ENCODE data around the gene GSC. TPM values are rescaled to one million over a fixed set of nuclear protein-coding genes. Genes with fewer than 3 reads are reported as not detected.

Gene GSC
- total and polyA plus RNA-seq, 9 donors: 0.71 to 6.2 (median 1.5) TPM

- no peak for DNase-seq
- no peaks in the 10 kb centered on the region for H3K9me3 ChIP-seq (replicated peaks; ENCODE audit: control insufficient read depth, low read depth, low read length)
- peaks cover 31% of the 10 kb centered on the region for H3K4me1 ChIP-seq (ENCODE audit: control insufficient read depth, insufficient read depth, low read length)
- no peak overlapping the region for H3K4me3 ChIP-seq (ENCODE audit: low read length)
- peaks cover 68% of the 10 kb centered on the region for H3K27me3 ChIP-seq (ENCODE audit: control insufficient read depth, insufficient read depth, low read length)
- H3K36me3 ChIP-seq (ENCODE audit: control insufficient read depth, insufficient read depth, low read length): no peaks in the 10 kb centered on the region
- no peak overlapping the region for H3K27ac ChIP-seq (ENCODE audit: low read length)
- 44% methylated on average over 6 of the region's 7 CpGs for WGBS (ENCODE audit: insufficient coverage)
Observed at GRCh38 chr14:94764573-94764972, 5.3 kb downstream of the GSC start.

- no peak for DNase-seq
- Histone ChIP-seq H3K4me3 (ENCODE audit: low read length) (no peak overlapping the region), H3K27me3 (ENCODE audit: control insufficient read depth, insufficient read depth, low read length) (peaks cover 54% of the 10 kb centered on the region), H3K27ac (ENCODE audit: low read length) (no peak overlapping the region), H3K4me1 (ENCODE audit: control insufficient read depth, insufficient read depth, low read length) (peaks cover 15% of the 10 kb centered on the region), H3K9me3 (replicated peaks; ENCODE audit: control insufficient read depth, low read depth, low read length) (no peaks in the 10 kb centered on the region), H3K36me3 (ENCODE audit: control insufficient read depth, insufficient read depth, low read length) (no peaks in the 10 kb centered on the region)
- 86% methylated on average over 2 of the region's 7 CpGs for WGBS (ENCODE audit: insufficient coverage)
Observed at GRCh38 chr14:94762431-94762830, 7.5 kb downstream of the GSC start.

GRCh38 chr14:94761997-94762377 lies 7.9 kb downstream of the GSC start:
- Histone ChIP-seq H3K9me3 (replicated peaks; ENCODE audit: control insufficient read depth, low read depth, low read length) (no peaks in the 10 kb centered on the region), H3K36me3 (ENCODE audit: control insufficient read depth, insufficient read depth, low read length) (no peaks in the 10 kb centered on the region), H3K27me3 (ENCODE audit: control insufficient read depth, insufficient read depth, low read length) (peaks cover 54% of the 10 kb centered on the region), H3K4me3 (ENCODE audit: low read length) (no peak overlapping the region), H3K4me1 (ENCODE audit: control insufficient read depth, insufficient read depth, low read length) (peaks cover 13% of the 10 kb centered on the region), H3K27ac (ENCODE audit: low read length) (peak overlapping the region; percentile 29)
- DNase-seq: no peak
- 43% methylated on average over 9 of the region's 10 CpGs for WGBS (ENCODE audit: insufficient coverage)

- Histone ChIP-seq H3K27me3 (ENCODE audit: control insufficient read depth, insufficient read depth, low read length) (peaks cover 49% of the 10 kb centered on the region), H3K36me3 (ENCODE audit: control insufficient read depth, insufficient read depth, low read length) (no peaks in the 10 kb centered on the region), H3K9me3 (replicated peaks; ENCODE audit: control insufficient read depth, low read depth, low read length) (no peaks in the 10 kb centered on the region), H3K27ac (ENCODE audit: low read length) (peak overlapping the region; percentile 29), H3K4me1 (ENCODE audit: control insufficient read depth, insufficient read depth, low read length) (peaks cover 13% of the 10 kb centered on the region), H3K4me3 (ENCODE audit: low read length) (no peak overlapping the region)
- peak; percentile 90 for DNase-seq
- WGBS (ENCODE audit: insufficient coverage): 39% methylated on average over 6 of the region's 12 CpGs
Observed at GRCh38 chr14:94761348-94761996, 8.4 kb downstream of the GSC start.

- Histone ChIP-seq H3K36me3 (ENCODE audit: control insufficient read depth, insufficient read depth, low read length) (no peaks in the 10 kb centered on the region), H3K4me1 (ENCODE audit: control insufficient read depth, insufficient read depth, low read length) (peaks cover 20% of the 10 kb centered on the region), H3K27me3 (ENCODE audit: control insufficient read depth, insufficient read depth, low read length) (peaks cover 22% of the 10 kb centered on the region), H3K27ac (ENCODE audit: low read length) (no peak overlapping the region), H3K4me3 (ENCODE audit: low read length) (no peak overlapping the region), H3K9me3 (replicated peaks; ENCODE audit: control insufficient read depth, low read depth, low read length) (no peaks in the 10 kb centered on the region)
- no peak for DNase-seq
- WGBS (ENCODE audit: insufficient coverage): 20% methylated on average over 1 of the region's 3 CpGs
Observed at GRCh38 chr14:94756310-94756882, 13.5 kb downstream of the GSC start.

DNA sequence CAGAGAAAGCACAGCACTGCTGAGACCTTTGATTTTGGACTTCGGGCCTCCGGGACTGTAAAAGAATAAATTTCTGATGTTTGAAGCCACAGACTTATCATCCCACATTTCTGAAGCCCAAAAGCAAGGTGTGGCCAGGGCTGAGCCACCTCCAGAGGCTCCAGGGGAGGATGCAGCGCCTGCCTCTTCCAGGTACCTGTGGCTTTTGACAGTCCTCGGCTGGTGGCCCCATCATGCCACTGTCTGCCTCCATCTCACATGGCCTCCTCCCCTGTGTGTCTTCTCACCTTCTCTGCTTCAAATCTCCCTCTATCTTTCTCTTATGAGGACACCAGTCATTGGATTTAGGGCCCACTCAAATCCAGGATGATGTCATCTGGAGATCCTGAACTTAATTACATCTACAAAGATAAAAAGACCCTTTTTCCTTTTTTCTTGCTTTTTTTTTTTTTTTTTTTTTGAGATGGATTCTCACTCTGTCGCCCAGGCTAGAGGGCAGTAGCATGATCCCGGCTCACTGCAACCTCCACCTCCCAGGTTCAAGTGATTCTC lies 15.4 kb downstream of the GSC start:
- WGBS (ENCODE audit: insufficient coverage): 80% methylated on average over 3 of the region's 6 CpGs
- no peak for DNase-seq
- H3K27ac ChIP-seq (ENCODE audit: low read length): no peak overlapping the region
- H3K36me3 ChIP-seq (ENCODE audit: control insufficient read depth, insufficient read depth, low read length): no peaks in the 10 kb centered on the region
- no peak overlapping the region for H3K4me3 ChIP-seq (ENCODE audit: low read length)
- peaks cover 24% of the 10 kb centered on the region for H3K27me3 ChIP-seq (ENCODE audit: control insufficient read depth, insufficient read depth, low read length)
- no peaks in the 10 kb centered on the region for H3K9me3 ChIP-seq (replicated peaks; ENCODE audit: control insufficient read depth, low read depth, low read length)
- peaks cover 22% of the 10 kb centered on the region for H3K4me1 ChIP-seq (ENCODE audit: control insufficient read depth, insufficient read depth, low read length)

DNA sequence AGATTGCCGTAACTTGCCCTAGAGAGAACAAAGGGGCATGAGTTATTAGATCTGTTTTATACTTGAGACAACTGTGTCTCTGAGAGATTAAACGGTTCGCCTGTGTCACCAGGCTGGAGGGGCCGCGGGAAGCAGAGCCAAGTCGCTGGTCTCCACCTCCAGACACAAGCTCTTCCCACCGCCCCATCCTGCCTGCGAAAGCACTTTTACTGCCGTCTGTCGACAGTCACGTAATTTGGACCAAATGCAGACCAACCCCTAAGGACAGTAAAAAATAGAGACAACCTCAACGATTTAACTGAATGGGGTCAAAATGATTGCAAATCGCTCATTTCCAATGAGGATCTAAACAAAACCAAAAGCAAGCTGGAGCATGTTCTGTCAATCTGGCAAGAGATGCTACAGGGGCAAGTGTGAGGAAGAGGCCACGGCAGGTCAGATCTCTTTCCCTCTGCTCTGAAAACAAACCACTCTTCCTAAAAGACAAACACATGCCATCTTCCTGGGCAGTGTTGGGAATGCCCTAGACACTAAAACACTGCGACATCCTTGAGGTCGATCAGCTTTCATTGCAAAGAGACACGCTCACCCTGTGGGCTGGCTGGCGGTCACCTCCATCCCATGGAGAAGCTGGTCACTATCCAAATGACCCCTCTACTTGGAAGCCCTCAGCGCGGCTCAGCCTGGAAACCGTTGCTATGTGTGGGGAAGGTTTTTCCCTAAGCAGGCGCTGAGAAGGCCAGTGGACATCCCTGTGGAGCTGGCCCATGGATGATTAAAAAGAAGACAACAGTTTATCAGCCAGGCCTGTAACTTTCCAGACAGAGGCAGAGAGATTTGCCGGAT lies 17.1 kb downstream of the GSC start:
- peaks cover 21% of the 10 kb centered on the region for H3K27me3 ChIP-seq (ENCODE audit: control insufficient read depth, insufficient read depth, low read length)
- H3K36me3 ChIP-seq (ENCODE audit: control insufficient read depth, insufficient read depth, low read length): no peaks in the 10 kb centered on the region
- peaks cover 22% of the 10 kb centered on the region for H3K4me1 ChIP-seq (ENCODE audit: control insufficient read depth, insufficient read depth, low read length)
- peak overlapping the region; percentile 76 for H3K27ac ChIP-seq (ENCODE audit: low read length)
- no peaks in the 10 kb centered on the region for H3K9me3 ChIP-seq (replicated peaks; ENCODE audit: control insufficient read depth, low read depth, low read length)
- peak; percentile 91 for DNase-seq
- 28% methylated on average over 8 of the region's 23 CpGs for WGBS (ENCODE audit: insufficient coverage)
- H3K4me3 ChIP-seq (ENCODE audit: low read length): no peak overlapping the region

- DNase-seq: no peak
- peak overlapping the region; percentile 76 for H3K27ac ChIP-seq (ENCODE audit: low read length)
- WGBS (ENCODE audit: insufficient coverage): no CpG with 5 or more reads among the region's 4 CpGs
- H3K36me3 ChIP-seq (ENCODE audit: control insufficient read depth, insufficient read depth, low read length): no peaks in the 10 kb centered on the region
- H3K9me3 ChIP-seq (replicated peaks; ENCODE audit: control insufficient read depth, low read depth, low read length): no peaks in the 10 kb centered on the region
- no peak overlapping the region for H3K4me3 ChIP-seq (ENCODE audit: low read length)
- peaks cover 15% of the 10 kb centered on the region for H3K27me3 ChIP-seq (ENCODE audit: control insufficient read depth, insufficient read depth, low read length)
- peaks cover 22% of the 10 kb centered on the region for H3K4me1 ChIP-seq (ENCODE audit: control insufficient read depth, insufficient read depth, low read length)
Observed at GRCh38 chr14:94751956-94752355, 18.0 kb downstream of the GSC start.

DNA sequence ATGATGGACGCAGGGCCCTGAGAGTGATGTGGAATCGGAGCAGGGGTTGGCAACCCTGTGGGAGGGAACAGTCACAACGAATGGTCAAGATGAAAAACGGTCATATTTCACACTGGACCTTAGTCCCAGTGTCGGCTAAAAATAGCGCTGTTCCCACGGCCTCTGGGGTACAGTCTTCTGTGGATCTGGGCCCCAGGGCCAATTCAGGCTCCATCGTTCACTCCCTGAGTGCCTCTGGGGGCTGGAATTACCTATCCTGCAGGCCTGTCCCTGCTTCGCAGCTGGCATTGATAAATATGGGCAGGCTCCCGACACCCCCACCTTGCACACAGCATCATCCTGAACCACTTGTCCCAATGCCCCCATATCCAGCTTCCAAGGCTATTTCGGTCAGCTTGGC lies 18.6 kb downstream of the GSC start:
- Histone ChIP-seq H3K27ac (ENCODE audit: low read length) (no peak overlapping the region), H3K27me3 (ENCODE audit: control insufficient read depth, insufficient read depth, low read length) (peaks cover 13% of the 10 kb centered on the region), H3K9me3 (replicated peaks; ENCODE audit: control insufficient read depth, low read depth, low read length) (no peaks in the 10 kb centered on the region), H3K4me3 (ENCODE audit: low read length) (no peak overlapping the region), H3K36me3 (ENCODE audit: control insufficient read depth, insufficient read depth, low read length) (no peaks in the 10 kb centered on the region), H3K4me1 (ENCODE audit: control insufficient read depth, insufficient read depth, low read length) (peaks cover 22% of the 10 kb centered on the region)
- 81% methylated on average over 8 of the region's 11 CpGs for WGBS (ENCODE audit: insufficient coverage)
- no peak for DNase-seq

DNA sequence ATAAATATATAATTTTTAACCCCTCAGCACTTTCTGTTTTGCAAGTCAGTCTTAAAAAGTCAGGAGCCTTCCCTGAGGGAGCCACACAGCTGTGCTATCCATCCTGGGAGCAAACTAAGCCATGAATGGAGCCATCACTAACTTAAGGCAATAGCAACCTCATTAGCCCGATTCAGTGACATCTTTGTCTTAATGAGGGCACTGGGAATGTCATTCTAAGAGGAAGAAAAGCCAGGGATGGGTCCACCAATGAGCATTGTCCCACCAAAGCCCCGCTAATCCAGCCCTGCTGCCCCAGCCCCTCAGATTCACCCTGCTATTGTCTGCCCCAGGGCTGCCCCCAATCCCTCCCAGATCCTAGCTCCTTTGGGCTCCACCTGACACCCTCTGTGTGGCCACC lies 19.5 kb downstream of the GSC start:
- Histone ChIP-seq H3K4me1 (ENCODE audit: control insufficient read depth, insufficient read depth, low read length) (peaks cover 22% of the 10 kb centered on the region), H3K9me3 (replicated peaks; ENCODE audit: control insufficient read depth, low read depth, low read length) (no peaks in the 10 kb centered on the region), H3K4me3 (ENCODE audit: low read length) (no peak overlapping the region), H3K27ac (ENCODE audit: low read length) (no peak overlapping the region), H3K27me3 (ENCODE audit: control insufficient read depth, insufficient read depth, low read length) (peaks cover 11% of the 10 kb centered on the region), H3K36me3 (ENCODE audit: control insufficient read depth, insufficient read depth, low read length) (no peaks in the 10 kb centered on the region)
- WGBS (ENCODE audit: insufficient coverage): 60% methylated on average over 1 of the region's 2 CpGs
- no peak for DNase-seq
